OCI-LY1 (cell line): Measurements from ENCODE around the gene ASB8.
"Not testable (repeated sequence)": the region's sequence is repeated elsewhere in the genome, so short reads cannot be mapped to it uniquely, and the experiment has no call there.

Experiments used
- H2AFZ ChIP-seq: fragments of 200-600 bp; sonication (generic), shearing (Covaris generic); 2 replicates; pipeline ENCODE4 v1.6.0; 2014; ENCODE audit warnings: antibody characterized with exemption, mild to moderate bottlenecking, low read length
- H3F3A ChIP-seq: fragments of 200-600 bp; sonication (generic), shearing (Covaris generic); 2 replicates; pipeline ENCODE4 v1.6.0; 2014; ENCODE audit warnings: mild to moderate bottlenecking, antibody characterized with exemption, low read length, moderate library complexity; ENCODE audit not compliant: insufficient read depth
- H3K27ac ChIP-seq: fragments of 200-600 bp; sonication (generic); 2 replicates; pipeline ENCODE4 v1.5.1; 2014; ENCODE audit warnings: low read length, mixed run types, mild to moderate bottlenecking, low read depth; ENCODE audit not compliant: poor library complexity, severe bottlenecking
- H3K27me3 ChIP-seq: fragments of 200-600 bp; sonication (generic); 2 replicates; pipeline ENCODE4 v1.6.0; 2014; ENCODE audit warnings: antibody characterized with exemption, mild to moderate bottlenecking, low read length, moderate library complexity; ENCODE audit not compliant: insufficient read depth
- H3K36me3 ChIP-seq: fragments of 200-600 bp; sonication (generic); 2 replicates; pipeline ENCODE4 v1.6.1; 2014; ENCODE audit warnings: mild to moderate bottlenecking, antibody characterized with exemption, low read length, moderate library complexity, mixed read lengths; ENCODE audit not compliant: insufficient read depth
- H3K4me1 ChIP-seq: fragments of 200-600 bp; sonication (generic); 2 replicates; pipeline ENCODE4 v1.5.1; 2014; ENCODE audit warnings: mild to moderate bottlenecking, low read length, moderate library complexity; ENCODE audit not compliant: insufficient read depth, severe bottlenecking
- H3K4me2 ChIP-seq: fragments of 200-600 bp; sonication (generic), shearing (Covaris generic); 2 replicates; pipeline ENCODE4 v1.6.1; 2014; ENCODE audit warnings: low read length
- H3K4me3 ChIP-seq: fragments of 200-600 bp; sonication (generic); 2 replicates; pipeline ENCODE4 v1.5.1; 2014; ENCODE audit warnings: low read length, low read depth, mild to moderate bottlenecking, mixed read lengths; ENCODE audit not compliant: poor library complexity, severe bottlenecking
- H3K79me2 ChIP-seq: fragments of 200-600 bp; shearing (Covaris generic); 2 replicates; pipeline ENCODE4 v1.6.1; 2016; ENCODE audit warnings: mixed run types, low read length, mixed read lengths; ENCODE audit not compliant: insufficient read depth
- H3K9ac ChIP-seq: fragments of 200-600 bp; sonication (generic), shearing (Covaris generic); 2 replicates; pipeline ENCODE4 v1.6.1; 2014; ENCODE audit warnings: mild to moderate bottlenecking, low read length, mixed read lengths
- H3K9me2 ChIP-seq: fragments of 200-600 bp; sonication (generic), shearing (Covaris generic); 2 replicates; pipeline ENCODE4 v1.6.1; 2014; ENCODE audit warnings: low read depth, mild to moderate bottlenecking, low read length, mixed read lengths
- H3K9me3 ChIP-seq: fragments of 200-600 bp; shearing (Covaris generic); 2 replicates; pipeline ENCODE4 v1.6.1; 2014; ENCODE audit warnings: low read length, mixed read lengths
- H4K20me1 ChIP-seq: fragments of 200-600 bp; sonication (generic), shearing (Covaris generic); 2 replicates; pipeline ENCODE4 v1.6.0; 2016; ENCODE audit warnings: mild to moderate bottlenecking, low read length; ENCODE audit not compliant: insufficient read depth
- EZH2 ChIP-seq: fragments of 200-600 bp; sonication (generic), shearing (Covaris generic); IDR thresholded peaks from 2 replicates; pipeline ENCODE4 v1.8.0; 2017; ENCODE audit warnings: borderline replicate concordance, mixed run types, mild to moderate bottlenecking, antibody characterized with exemption, low read length, moderate library complexity, mixed read lengths
- TF ChIP-seq, protein P1 (sequence below): fragments of 200-600 bp; sonication (generic), shearing (Covaris generic); IDR thresholded peaks from 2 replicates; pipeline ENCODE4 v1.5.1; 2017; ENCODE audit warnings: mild to moderate bottlenecking, antibody characterized with exemption, low read length, moderate library complexity, mixed read lengths

The ASB8 gene

GRCh38 chr12:48157889-48158370, 615 bp upstream of the ASB8 start:
- Histone ChIP-seq H3K27me3 (no peaks in the 10 kb centered on the region), H4K20me1 (no peaks in the 10 kb centered on the region), H3K27ac (peak overlapping the region; percentile 24), H3F3A (no peaks in the 10 kb centered on the region), H3K36me3 (peaks cover 6% of the 10 kb centered on the region; the same call in 1 of the 2 replicates), H3K4me1 (peaks cover 29% of the 10 kb centered on the region), H3K9me3 (no peaks in the 10 kb centered on the region), H3K79me2 (peaks cover 9% of the 10 kb centered on the region), H3K4me2 (peak overlapping the region; percentile 70), H3K4me3 (peak overlapping the region; percentile 93), H3K9me2 (no peaks in the 10 kb centered on the region), H2AFZ (peak overlapping the region; percentile 89; the same call in 1 of the 2 replicates), H3K9ac (peak overlapping the region; percentile 59)
- TF ChIP-seq, protein P1, sequence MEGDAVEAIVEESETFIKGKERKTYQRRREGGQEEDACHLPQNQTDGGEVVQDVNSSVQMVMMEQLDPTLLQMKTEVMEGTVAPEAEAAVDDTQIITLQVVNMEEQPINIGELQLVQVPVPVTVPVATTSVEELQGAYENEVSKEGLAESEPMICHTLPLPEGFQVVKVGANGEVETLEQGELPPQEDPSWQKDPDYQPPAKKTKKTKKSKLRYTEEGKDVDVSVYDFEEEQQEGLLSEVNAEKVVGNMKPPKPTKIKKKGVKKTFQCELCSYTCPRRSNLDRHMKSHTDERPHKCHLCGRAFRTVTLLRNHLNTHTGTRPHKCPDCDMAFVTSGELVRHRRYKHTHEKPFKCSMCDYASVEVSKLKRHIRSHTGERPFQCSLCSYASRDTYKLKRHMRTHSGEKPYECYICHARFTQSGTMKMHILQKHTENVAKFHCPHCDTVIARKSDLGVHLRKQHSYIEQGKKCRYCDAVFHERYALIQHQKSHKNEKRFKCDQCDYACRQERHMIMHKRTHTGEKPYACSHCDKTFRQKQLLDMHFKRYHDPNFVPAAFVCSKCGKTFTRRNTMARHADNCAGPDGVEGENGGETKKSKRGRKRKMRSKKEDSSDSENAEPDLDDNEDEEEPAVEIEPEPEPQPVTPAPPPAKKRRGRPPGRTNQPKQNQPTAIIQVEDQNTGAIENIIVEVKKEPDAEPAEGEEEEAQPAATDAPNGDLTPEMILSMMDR: no peak
- no peak for TF ChIP-seq EZH2

GRCh38 chr12:48156652-48157017, 680 bp downstream of the ASB8 start:
- TF ChIP-seq, protein P1: no peak
- no peak for TF ChIP-seq EZH2
- H3K9ac ChIP-seq: peak overlapping the region; percentile 85
- no peaks in the 10 kb centered on the region for H3K9me3 ChIP-seq
- H3K4me3 ChIP-seq: peak overlapping the region; percentile 93
- H2AFZ ChIP-seq: no peak overlapping the region
- no peaks in the 10 kb centered on the region for H3K27me3 ChIP-seq
- peaks cover 16% of the 10 kb centered on the region for H3K36me3 ChIP-seq
- no peak overlapping the region for H3K27ac ChIP-seq
- H3K4me1 ChIP-seq: peaks cover 29% of the 10 kb centered on the region
- peaks cover 9% of the 10 kb centered on the region for H3K79me2 ChIP-seq
- no peaks in the 10 kb centered on the region for H4K20me1 ChIP-seq
- H3K4me2 ChIP-seq: peak overlapping the region; percentile 70
- H3K9me2 ChIP-seq: no peaks in the 10 kb centered on the region
- H3F3A ChIP-seq: no peaks in the 10 kb centered on the region

GRCh38 chr12:48155786-48156185, 1.5 kb downstream of the ASB8 start:
- H3K4me2 ChIP-seq, H2AFZ ChIP-seq, H3K9ac ChIP-seq, H3K27me3 ChIP-seq, H4K20me1 ChIP-seq, H3K9me3 ChIP-seq, H3K9me2 ChIP-seq, H3F3A ChIP-seq, H3K4me3 ChIP-seq, H3K27ac ChIP-seq, H3K79me2 ChIP-seq: not testable (repeated sequence)
- Histone ChIP-seq H3K4me1 (peaks cover 26% of the 10 kb centered on the region), H3K36me3 (peaks cover 24% of the 10 kb centered on the region)

DNA sequence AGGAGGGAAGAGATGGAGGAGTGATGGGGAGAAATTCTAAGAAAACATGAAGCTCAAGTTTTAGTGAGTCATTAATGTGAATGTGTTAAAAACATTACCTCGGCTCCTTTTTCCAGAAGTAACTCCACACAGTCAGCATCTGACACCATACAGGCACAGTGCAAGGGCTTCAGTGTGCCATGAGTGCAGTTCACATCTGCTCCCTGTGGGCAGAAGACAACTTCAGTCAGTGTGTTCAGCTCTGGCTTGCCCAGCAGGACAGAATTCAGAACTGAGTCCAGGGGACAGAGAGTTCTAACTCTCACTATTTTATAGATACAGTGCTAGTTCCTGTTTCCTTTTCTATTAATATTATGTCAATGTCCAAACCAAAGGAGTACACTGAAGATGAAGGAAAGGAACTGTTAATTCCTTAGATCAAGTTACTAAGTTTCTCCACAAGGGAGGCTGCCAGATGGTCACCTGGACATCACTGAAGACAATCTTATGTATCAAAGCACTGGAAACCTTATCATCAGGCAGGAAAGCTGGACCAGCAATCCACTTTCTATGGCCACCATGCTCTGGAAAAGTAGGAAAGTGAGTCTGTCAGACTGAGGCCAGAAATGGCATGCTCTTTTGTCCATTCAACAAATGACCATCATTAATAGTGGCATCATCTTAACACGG, 6.1 kb downstream of the ASB8 start:
- H3K27ac ChIP-seq: no peak overlapping the region
- H3K9ac ChIP-seq: no peak overlapping the region
- H2AFZ ChIP-seq: no peak overlapping the region

More for the DNA sequence above, 6.1 kb downstream of the ASB8 start:
- Histone ChIP-seq H3K4me1 (peaks cover 3% of the 10 kb centered on the region), H3K9me3 (no peaks in the 10 kb centered on the region), H3K36me3 (peaks cover 68% of the 10 kb centered on the region), H3K4me2 (no peak overlapping the region), H3F3A (no peaks in the 10 kb centered on the region), H4K20me1 (no peaks in the 10 kb centered on the region), H3K9me2 (no peaks in the 10 kb centered on the region), H3K79me2 (peaks cover 3% of the 10 kb centered on the region), H3K27me3 (no peaks in the 10 kb centered on the region), H3K4me3 (no peak overlapping the region)
- TF ChIP-seq, protein P1: no peak
- TF ChIP-seq EZH2: no peak
